ENCODE results near the gene NCOA1. TPM values are rescaled to one million over a fixed set of nuclear protein-coding genes. Genes with fewer than 3 reads are reported as not detected.

NCOA1 gene
- total and polyA plus RNA-seq, 2 experiments from 2014 or later, result 32.5 to 51.7 TPM

DNA sequence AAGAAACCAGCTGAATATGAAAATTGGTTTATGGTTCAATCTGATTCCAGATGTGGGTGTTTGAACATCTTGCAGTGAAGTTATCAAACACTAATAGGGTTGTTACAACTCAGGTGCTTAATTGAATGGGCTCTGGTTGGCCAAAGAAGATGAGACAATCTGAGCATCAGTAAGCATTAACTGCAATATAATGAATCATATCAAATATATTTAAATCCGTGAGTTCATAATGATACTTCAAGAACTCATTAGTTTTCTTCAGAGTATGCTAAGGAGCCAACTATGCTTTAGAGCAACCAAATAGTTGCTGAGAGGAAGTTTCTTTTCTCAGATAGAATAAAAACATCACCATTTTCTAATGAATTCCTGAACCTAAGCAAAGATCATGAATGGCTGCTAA is 79.2 kb downstream of the NCOA1 start:
- WGBS (ENCODE audit: low lambda C conversion rate, missing lambda C conversion rate), result 91% methylated on average over 1 of the region's 1 CpG
- no peaks in the 10 kb centered on the region for H3K9me2 ChIP-seq (replicated peaks; ENCODE audit: insufficient read depth)

GRCh38 chr2:24571828-24572442 is 80.9 kb downstream of the NCOA1 start:
- H3K4me2 ChIP-seq, result peak overlapping the region; percentile 19
- TF ChIP-seq CTCF (IDR thresholded peaks at IDR 0.05; ENCODE audit: poor library complexity) (no peak), EZH2 (IDR thresholded peaks at IDR 0.05; ENCODE audit: borderline replicate concordance) (no peak), EZH2phosphoT487 (IDR thresholded peaks at IDR 0.05; ENCODE audit: low read depth, severe bottlenecking, unreplicated experiment) (no peak)
- peaks cover 8% of the 10 kb centered on the region for H4K20me1 ChIP-seq (ENCODE audit: insufficient read depth, poor library complexity, severe bottlenecking)
- H3K4me3 ChIP-seq, result no peak overlapping the region
- H2AFZ ChIP-seq, result no peak overlapping the region
- DNase-seq (ENCODE audit: low spot score), result no peak
- H3K9me2 ChIP-seq (replicated peaks; ENCODE audit: insufficient read depth), result no peaks in the 10 kb centered on the region
- H3K4me1 ChIP-seq (ENCODE audit: insufficient read depth), result no peaks in the 10 kb centered on the region
- no peaks in the 10 kb centered on the region for H3K27me3 ChIP-seq
- peak overlapping the region; percentile 19 for H3K27ac ChIP-seq
- 36% methylated on average over 2 of the region's 2 CpGs for WGBS (ENCODE audit: low lambda C conversion rate, missing lambda C conversion rate)
- no peaks in the 10 kb centered on the region for H3K36me3 ChIP-seq (replicated peaks; ENCODE audit: insufficient read depth, low read depth)
- H3K79me2 ChIP-seq, result peaks cover 56% of the 10 kb centered on the region
- H3K9me3 ChIP-seq (ENCODE audit: low read depth), result no peaks in the 10 kb centered on the region

More for the DNA sequence above, 79.2 kb downstream of the NCOA1 start:
- no peak for DNase-seq (ENCODE audit: low spot score)
- H3K4me3 ChIP-seq, result no peak overlapping the region
- no peaks in the 10 kb centered on the region for H3K27me3 ChIP-seq
- no peaks in the 10 kb centered on the region for H3K4me1 ChIP-seq (ENCODE audit: insufficient read depth)
- H2AFZ ChIP-seq, result no peak overlapping the region
- TF ChIP-seq CTCF (IDR thresholded peaks at IDR 0.05; ENCODE audit: poor library complexity), result no peak
- no peak for TF ChIP-seq EZH2 (IDR thresholded peaks at IDR 0.05; ENCODE audit: borderline replicate concordance)
- H3K4me2 ChIP-seq, result no peak overlapping the region
- H3K79me2 ChIP-seq, result peaks cover 45% of the 10 kb centered on the region
- H3K36me3 ChIP-seq (replicated peaks; ENCODE audit: insufficient read depth, low read depth), result no peaks in the 10 kb centered on the region
- no peaks in the 10 kb centered on the region for H4K20me1 ChIP-seq (ENCODE audit: insufficient read depth, poor library complexity, severe bottlenecking)
- no peak overlapping the region for H3K27ac ChIP-seq
- H3K9me3 ChIP-seq (ENCODE audit: low read depth), result no peaks in the 10 kb centered on the region

DNA sequence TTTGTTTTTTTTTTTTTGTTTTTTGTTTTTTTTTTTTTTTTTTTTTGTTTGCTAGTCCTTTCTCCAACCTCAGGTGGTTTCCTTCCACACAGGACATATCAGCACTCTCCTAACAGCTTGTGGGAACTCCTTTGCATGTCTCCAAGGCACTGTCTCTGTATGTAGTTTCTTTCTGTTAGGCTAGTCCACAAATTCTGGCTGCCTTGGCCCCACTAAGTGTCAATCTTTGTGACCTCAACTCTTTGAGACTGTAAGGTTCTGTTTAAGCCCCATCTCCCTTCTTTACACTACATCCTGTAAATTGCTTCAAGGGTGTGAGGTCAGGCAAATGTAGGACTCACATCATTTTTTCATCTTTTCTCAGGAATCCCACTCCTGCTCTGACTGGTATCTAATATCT is 85.1 kb downstream of the NCOA1 start:
- no peak overlapping the region for H3K27ac ChIP-seq
- no peak overlapping the region for H3K4me2 ChIP-seq
- no peak overlapping the region for H2AFZ ChIP-seq
- H3K27me3 ChIP-seq, result no peaks in the 10 kb centered on the region
- no peak for TF ChIP-seq CTCF (IDR thresholded peaks at IDR 0.05; ENCODE audit: poor library complexity)
- TF ChIP-seq EZH2phosphoT487 (IDR thresholded peaks at IDR 0.05; ENCODE audit: low read depth, severe bottlenecking, unreplicated experiment), result no peak
- no peak for TF ChIP-seq EZH2 (IDR thresholded peaks at IDR 0.05; ENCODE audit: borderline replicate concordance)
- no peaks in the 10 kb centered on the region for H3K4me1 ChIP-seq (ENCODE audit: insufficient read depth)
- DNase-seq (ENCODE audit: low spot score), result no peak
- peaks cover 9% of the 10 kb centered on the region for H4K20me1 ChIP-seq (ENCODE audit: insufficient read depth, poor library complexity, severe bottlenecking)
- peaks cover 77% of the 10 kb centered on the region for H3K79me2 ChIP-seq
- no peak overlapping the region for H3K4me3 ChIP-seq
- H3K9me3 ChIP-seq (ENCODE audit: low read depth), result no peaks in the 10 kb centered on the region
- H3K9me2 ChIP-seq (replicated peaks; ENCODE audit: insufficient read depth), result no peaks in the 10 kb centered on the region
- no peaks in the 10 kb centered on the region for H3K36me3 ChIP-seq (replicated peaks; ENCODE audit: insufficient read depth, low read depth)

- 91% methylated on average over 1 of the region's 1 CpG for WGBS (ENCODE audit: low lambda C conversion rate, missing lambda C conversion rate)
- Histone ChIP-seq H3K4me1 (ENCODE audit: insufficient read depth) (no peaks in the 10 kb centered on the region), H3K4me2 (no peak overlapping the region), H3K36me3 (replicated peaks; ENCODE audit: insufficient read depth, low read depth) (no peaks in the 10 kb centered on the region), H3K27ac (no peak overlapping the region), H3K4me3 (no peak overlapping the region), H3K79me2 (peaks cover 81% of the 10 kb centered on the region), H2AFZ (no peak overlapping the region), H3K9me3 (ENCODE audit: low read depth) (no peaks in the 10 kb centered on the region), H4K20me1 (ENCODE audit: insufficient read depth, poor library complexity, severe bottlenecking) (peaks cover 9% of the 10 kb centered on the region), H3K27me3 (no peaks in the 10 kb centered on the region), H3K9me2 (replicated peaks; ENCODE audit: insufficient read depth) (no peaks in the 10 kb centered on the region)
- no peak for DNase-seq (ENCODE audit: low spot score)
- no peak for TF ChIP-seq EZH2phosphoT487 (IDR thresholded peaks at IDR 0.05; ENCODE audit: low read depth, severe bottlenecking, unreplicated experiment)
- no peak for TF ChIP-seq CTCF (IDR thresholded peaks at IDR 0.05; ENCODE audit: poor library complexity)
- no peak for TF ChIP-seq EZH2 (IDR thresholded peaks at IDR 0.05; ENCODE audit: borderline replicate concordance)
Observed at GRCh38 chr2:24576617-24577016, 85.6 kb downstream of the NCOA1 start.
